Right hindlimb (tissue), 1 donor: ENCODE measurements around the gene PLEKHA6.
A peak's percentile ranks its signal among the peaks of the same experiment; 100 is the strongest.

Experiments used
- DNase-seq: peaks from one replicate; pipeline ENCODE4 v3.0.0-alpha.2; 2018

The PLEKHA6 gene

DNA sequence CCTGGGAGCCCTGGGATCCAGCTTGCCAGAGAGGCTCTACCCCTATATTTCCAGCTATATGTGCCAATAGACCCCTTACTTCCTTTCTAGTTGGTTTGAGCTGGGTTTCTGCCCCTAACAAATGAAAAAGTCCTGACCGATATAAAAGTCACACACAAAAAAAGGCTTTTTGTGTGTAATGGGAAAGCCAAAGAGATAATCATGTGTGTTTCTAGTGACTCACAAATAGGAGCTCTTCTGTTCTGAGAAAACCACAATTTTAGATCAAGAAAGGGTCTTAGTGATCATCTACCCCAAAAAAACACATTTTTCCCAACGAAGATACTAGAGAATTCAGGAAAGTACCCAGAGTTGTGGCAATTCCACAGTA lies 23.0 kb upstream of the PLEKHA6 start:
- DNase-seq: no peak

DNA sequence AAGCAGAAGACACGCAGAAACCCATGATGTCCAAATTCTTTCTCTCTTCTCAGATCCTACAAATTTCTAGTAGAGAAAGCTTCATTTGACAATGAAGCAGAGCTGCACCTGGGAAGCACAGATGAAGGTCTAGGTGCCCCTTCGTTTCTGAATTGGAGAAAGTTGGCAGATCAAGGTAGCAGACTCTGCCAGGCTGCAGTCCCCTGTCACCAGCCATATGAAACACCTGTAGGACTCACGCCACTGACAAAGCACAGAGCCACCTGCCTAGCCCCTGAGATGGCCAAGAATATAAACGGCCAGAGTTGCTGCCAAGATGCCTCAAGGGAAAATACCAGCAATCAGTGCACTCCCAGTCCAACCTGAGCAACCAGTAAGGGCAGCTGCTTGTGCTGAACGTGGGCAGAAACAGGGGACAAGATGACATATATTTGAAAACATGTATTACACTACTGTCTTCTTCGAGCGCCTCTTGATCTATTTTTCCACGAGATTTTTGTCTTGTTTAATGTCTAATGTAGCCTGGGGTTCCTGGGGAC lies 20.6 kb upstream of the PLEKHA6 start:
- no peak for DNase-seq

DNA sequence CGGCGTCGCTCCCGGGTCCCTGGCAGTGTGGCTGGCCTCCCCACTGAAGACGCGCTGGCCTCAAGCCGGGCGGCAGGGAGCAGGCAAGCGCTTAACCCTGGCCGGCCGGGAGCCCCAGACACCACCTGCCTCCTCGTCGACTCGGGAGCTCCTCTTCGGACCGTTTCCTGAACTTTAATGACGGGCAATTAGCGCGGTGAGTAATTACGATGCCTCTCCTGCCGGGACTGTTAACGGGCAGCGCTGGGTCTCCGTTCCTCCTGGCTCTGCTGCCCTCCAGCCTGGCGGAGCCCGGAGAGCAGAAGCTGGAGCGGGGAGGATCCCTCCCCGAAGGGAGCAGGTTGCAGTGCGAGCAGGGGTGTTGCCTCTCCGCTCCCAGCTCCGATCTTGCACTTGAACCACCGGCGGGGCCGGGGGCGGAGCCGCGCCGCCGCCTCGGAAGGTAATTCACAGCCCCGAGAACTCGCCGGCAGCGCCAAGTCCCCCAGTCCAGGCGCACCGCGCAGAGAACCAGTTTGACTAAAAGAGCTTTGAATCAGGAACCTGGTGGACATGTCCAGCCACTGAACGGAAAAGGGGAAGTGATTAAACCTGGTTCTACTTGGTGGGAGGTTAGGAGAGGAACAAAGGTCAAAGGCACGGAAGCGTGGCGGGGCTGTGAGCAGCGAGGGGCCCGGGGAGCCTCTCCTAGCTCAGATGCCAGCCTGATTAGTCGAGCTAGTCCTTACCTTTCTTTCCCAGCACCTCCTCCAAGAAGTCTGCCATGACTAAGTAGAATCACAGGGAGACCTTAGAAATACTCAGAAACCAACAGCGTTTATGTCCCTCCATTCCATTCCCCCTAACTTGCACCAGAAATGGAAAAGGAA lies 18.3 kb upstream of the PLEKHA6 start:
- DNase-seq: no peak

DNA sequence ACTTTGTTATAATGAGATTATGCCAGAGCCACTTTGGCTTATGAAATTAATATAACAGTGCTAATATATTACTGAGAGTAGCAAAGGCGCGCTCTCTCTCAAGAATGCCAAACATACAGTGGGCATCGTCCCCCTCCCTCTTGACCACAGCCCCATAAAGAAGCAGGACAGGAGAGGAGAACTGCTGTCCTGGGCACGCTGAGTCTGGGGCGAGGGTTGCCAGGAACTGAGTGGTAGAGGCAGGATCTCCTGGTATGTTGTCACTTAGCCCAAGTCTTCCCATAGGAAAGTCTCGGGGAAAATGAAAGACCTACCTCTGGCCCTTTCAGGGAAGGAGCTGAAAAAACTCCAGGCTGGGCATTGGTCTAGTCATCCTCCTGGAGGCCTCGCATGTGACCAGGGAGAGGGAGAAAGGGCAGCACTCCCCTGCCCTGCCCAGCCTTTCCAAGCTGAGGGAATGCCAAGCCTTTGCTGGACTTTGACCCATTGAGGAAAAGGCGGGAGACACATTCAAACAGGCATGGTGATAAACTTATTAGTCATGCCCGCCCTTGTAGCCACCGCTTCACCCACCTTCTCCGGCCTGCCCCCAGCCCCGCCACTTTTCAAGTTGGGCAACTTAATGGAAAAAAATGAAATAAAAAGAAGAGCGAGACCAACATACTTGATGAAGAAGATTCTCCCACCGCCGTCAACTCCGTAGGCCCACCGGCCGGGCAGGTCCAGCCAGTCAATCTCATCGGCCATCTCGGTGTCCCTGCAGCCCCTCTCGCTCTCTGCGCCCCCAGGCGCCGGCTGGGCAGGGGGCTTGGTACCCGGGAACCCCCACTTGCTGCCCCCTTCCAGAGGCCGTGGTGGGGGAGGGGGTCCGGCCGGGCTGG lies 17.4 kb upstream of the PLEKHA6 start:
- no peak for DNase-seq

DNA sequence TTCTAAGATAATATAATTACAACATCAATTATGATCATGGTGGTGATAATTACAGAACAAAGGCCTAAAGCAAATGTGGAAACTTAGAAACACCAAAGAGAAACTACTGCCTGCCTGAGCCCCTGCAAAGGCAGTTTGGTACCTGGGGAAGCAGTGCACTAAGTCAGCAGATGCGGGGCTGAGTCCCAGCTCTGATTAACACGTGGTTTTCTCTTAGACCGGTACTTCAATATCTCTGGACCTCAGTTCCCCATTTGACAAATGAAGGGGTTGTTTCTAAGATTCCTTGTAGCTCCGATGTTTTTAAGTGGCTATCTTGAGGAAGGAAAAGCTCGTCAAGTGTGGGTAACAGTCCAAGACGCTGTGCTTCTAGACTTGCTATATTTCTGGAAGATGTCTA lies 16.7 kb upstream of the PLEKHA6 start:
- DNase-seq: no peak

DNA sequence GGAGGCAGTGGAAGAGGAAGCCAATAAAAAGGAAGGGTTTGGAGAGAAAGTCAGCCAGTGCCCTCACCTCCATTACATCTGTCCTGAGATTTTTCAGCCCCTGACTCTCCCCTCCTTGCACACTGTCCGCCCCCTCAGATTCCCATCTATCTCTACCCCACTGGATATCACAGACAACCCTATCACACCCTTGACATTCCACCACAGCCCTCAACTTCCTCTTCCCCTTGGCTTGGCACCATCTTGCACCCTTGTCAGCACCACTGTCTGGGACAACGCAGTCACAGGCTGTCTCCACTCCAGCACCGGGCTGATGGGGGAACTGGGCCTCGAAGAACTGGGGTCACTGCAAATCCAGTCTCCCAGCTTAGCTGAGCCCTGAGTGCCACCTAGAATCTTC lies 14.2 kb upstream of the PLEKHA6 start:
- no peak for DNase-seq

DNA sequence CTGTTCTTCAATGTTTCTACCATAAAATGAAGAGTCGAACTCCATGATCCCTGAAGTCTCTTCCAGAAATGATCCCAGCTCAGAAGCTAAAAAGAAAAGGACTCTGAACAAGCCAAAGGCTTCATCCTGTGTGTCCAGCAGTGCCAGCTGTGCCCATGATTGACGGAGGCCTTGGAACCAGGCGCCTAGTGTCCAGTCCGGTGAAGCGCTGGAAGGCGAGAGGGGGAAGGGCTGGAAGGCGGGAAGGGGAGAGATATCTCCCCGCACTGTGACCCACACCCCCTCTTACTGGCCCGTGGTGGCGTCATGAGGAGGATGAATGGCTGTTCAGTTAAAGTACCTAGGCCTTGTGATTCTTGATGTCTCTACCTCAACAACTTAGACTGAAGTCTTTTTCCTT lies 10.4 kb upstream of the PLEKHA6 start:
- DNase-seq: no peak

DNA sequence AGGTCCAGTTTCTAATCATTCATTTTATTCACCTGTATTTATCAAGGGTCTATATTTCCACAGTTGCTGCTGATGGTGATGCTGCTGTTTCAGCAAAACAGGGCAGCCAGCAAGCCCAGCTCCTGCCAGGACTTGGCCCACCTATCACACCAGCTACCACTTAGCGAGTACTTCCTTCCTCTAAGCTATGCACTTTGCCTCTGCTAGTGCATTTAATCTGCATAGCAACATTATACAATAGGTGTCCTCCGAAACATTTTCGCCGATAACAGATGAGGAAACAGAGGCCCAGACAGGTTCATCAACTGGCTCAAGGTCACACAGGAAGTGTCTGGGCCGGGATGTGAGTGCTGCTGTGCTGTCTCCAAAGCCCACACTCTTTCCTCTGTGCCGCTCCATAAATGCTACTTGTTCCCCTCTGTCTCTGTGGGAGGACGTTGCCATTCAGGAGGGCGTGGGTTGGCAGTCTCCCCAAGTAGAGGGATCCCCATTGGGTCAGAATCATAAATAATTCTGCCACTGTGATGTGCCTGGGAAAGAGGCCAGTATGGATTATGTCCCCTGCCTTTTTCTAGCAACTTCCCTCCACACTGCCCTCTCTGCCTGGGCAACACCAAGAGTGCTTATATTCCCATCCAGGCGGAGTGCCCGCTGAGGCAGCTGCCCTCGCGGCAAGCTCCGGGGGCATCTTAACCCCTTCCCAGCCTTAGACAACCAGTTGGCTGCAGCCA lies 9.4 kb upstream of the PLEKHA6 start:
- no peak for DNase-seq

DNA sequence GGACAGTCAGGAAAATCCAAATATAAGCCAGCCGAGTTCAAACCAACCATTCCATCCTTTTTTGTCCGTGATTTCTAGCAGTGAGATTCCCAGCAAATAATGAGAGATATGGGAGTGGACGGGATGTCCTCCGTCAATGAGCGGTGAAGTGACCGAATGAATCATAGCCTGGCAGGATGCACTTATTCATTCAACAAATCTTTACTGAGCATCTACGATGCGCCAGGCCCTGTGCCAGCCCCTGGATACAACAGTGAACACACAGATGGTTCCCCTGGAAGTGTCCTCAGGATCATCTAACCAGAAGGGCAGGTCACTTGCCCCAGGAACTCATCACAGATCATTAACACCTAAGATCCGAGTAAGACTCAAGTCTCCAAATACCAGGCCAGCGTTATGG lies 8.2 kb upstream of the PLEKHA6 start:
- DNase-seq: no peak

DNA sequence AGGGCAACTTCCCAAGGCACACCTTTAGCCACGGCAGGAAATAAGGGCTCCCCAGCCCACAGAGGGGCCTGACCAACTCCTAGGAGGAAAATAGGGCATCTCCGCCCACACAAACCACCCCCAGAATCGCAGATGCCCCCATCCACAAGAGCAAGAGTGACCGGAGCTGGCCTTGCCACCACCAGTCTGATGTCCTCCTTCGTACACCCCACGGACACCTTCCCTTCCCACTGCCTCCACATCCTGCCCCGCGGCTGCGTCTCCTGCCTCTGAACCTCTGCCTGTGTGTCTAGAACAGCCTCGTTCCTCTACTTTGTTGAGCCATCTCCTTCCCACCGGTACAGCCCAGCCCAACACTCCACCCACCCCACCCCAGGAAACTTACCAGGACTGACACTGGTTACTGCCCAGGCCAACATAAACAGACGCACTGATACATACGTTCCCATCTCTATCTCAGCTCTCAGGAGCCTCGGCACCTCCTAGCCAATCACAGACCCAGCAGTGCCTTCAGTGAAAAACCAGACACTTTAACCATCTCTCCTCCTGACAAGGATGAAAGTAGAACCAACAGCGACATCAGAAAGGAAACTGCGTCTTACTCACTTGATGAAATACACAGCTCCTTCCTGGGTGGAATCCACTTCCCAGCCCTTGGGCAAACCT lies 7.6 kb upstream of the PLEKHA6 start:
- no peak for DNase-seq

DNA sequence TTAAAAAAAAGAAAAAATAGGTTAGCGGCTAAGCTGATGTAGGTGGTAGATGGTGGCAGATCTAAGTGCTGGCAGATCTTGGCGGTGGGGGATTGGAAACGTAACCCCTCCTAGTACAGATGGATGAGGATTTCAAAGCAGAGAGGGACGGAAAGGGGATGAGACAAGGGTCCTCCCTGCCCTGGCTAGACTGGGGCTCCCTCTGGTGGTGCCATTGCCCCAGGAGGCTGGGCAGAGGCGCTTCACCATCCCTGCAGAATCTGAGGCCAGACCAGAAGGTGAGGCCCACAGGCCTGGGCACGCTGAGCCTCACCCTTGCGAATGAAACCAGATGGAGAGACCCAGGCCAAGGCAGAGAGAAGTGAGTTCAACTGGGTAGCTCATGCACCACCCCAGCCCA lies 7.0 kb upstream of the PLEKHA6 start:
- no peak for DNase-seq

DNA sequence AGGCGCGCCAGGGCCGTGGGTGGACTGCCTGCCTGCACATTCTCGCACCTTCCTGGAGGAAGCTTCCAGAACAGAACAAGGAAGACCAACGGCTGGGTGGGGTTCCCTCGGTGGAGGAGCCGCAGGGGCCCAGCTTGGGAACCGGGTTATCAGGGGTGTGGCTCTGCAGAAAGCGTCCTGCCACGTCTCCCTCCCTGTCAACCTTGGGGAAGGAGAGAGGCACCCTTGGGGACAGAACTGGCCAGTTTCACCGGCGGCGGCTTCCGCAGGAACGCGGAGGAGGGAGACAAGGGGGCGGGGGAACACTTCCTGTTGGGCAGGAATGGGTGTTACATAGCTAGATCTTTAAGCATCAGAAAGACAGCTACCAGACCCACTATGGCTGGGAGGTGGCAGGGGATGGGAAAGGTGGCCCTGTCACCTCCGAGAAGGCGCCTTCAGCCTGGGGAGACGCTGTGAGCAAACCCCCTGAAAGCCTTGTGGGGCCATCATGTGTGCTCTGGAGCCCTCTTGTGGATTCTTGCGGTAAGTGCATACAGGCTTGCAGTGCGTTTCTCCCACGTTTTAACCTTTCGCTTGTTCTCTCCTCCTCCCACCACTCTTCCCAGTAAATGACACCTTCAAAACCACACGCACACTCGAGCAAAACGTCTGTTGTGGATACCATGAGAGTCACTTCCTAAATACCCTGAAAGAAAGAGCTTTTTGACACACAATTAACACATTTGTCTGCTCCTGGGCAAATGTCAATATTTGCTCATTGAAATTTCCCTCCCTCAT lies 3.8 kb upstream of the PLEKHA6 start:
- DNase-seq: peak; percentile 84

DNA sequence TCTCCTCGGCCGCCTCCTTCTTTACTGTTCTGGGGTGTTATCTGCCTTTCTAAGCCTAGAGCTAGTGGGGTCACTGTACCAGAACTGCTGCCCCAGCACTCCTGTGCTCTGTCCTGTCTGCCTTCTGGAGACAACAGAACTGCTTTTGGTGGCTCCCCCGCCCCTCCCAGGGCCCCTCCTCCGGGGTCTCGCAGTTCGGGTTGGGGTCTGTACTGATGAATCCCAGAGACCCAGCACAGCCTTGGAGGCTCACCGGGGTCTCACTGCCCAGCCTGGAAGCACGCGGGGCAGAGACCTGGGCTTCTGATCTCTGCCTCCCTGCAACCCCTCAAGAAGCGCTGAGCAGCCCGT lies 3.2 kb upstream of the PLEKHA6 start:
- DNase-seq: no peak

DNA sequence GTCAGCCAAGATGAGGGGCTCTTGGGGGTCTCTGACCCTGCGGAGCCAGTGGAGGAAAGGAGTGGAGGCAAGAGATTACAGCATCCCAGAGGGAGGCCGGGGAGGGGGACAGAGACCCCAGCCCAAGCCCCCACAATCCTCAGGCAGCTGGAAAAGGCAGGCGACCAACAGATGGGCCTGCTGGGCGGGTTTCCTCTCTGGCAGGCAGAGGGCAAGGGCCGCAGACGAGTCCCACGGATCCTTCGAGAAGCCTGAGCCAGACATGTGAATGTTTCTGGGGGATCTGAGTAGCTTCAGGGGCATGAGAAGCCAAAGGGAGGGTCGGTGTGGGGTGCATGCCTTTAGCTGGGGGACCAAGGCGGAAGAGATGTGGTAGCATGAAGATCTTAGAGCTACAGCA lies 2.1 kb upstream of the PLEKHA6 start:
- DNase-seq: no peak

DNA sequence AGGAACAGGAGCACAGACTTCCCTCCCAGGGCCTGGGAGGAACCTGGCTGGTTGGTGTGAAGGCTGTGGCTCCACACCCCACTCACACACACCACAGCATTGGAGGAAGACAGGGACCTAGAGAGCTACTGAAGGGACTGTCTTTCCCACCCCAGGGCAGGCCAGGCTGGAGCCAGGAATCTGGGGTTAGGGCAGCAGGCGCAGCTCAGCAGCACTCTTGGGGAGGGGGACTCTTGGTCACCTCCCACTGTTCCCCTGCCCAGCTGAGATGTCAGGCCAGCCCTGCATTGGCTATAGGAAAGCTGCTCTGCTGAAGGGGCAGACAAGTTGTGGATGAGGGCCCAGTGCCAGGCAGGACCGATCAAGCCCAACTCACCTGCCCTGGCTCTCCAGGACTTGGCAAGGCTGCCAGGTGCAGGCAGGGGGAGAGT lies 1.6 kb upstream of the PLEKHA6 start:
- DNase-seq: no peak

DNA sequence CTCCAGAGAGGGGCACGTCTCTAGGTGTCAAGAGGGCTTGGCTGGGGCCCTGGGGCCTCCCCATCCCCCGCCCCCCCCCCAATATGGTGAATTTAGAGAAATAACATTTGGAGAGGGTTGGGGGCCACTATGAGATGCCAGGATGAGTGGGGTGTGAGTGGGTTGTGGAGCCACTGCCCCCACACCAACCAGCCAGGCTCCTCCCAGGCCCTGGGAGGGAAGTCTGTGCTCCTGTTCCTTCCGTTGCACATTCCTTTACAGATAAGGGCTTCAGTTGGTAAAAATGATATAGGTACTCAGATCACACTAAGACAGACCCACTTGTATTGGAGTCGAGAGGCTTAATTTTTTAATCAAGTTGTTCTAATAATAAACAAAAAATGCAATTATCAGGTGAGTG lies 585 bp upstream of the PLEKHA6 start:
- DNase-seq: no peak

DNA sequence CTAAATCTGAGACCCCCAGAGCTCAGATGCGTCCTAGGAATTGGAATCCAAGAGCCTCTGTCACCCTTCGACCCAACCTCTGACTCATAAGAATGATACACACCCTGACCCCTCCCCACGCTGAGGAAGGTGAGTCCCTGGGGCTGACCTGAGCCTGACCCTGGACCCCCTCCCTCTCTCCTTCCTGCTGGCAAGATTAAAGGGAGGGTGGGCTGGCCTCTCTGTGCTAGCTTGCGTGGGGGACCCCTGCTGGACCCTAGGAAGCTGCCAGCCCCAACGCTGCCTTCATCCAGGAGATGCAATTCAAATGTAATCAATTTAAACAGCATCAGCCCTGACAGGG lies 627 bp downstream of the PLEKHA6 start:
- no peak for DNase-seq

DNA sequence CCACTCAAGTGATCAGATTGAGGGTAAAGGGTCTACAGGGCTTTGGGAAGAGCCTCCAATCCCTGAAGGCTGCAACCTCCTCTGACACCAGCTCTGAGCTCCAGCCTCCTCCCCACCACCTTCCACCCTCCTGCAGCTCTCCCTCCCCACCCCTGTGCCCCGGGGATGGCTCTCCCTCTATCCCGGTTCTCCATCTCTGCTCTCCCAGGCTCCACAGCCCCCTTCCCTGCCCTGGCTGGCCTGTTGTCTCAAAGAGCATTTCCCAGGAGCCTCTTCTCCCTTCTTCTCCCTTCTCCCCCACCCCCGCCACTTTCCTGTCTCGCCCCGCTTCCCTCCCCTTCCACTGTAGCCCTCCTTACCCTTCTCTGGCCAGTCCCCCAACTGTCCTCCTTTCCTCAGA lies 1.1 kb downstream of the PLEKHA6 start:
- no peak for DNase-seq

DNA sequence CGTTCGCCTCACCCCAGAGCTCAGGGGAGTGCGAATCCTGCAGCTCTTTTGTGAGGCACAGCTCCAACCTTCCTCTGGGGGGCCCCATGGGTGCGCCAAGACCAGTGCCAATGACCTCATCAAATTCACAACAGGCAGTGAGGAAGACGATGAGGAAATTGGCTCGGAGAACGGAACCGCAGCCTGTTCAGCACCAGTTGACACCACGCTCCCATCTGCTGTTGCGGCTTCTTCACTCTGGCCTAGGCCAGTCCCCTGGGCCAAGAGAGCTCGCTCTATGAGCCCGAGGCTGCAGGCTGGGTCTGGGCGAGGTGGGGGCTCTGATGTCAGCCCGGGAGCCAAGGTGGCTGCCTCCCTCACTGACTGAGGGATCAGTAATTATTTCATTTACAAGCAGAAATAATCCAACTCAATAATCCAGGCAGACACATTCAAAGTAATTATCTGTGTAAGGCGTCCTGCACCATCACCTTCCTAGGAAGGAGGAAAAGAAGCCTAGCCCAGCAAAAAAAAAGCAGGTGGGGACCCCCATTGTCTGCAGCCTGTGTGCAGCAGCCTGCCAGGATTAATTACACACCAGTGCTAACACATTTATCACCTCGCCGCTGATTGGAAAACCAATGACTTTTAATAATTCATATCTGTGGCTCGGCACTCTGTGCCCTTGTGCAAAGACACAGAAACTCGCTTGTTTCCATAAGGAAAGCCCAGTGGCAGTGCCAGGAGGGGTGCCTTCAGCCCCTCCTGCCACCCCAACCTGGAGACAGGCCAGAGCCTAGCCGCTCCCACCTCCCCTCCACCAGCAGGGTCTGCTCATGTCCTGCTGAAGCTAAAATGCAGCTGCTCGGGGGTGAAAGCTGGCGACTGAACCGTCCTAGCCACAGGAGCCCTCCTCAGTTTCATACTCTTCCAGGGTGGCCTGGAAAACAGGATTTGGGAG lies 1.9 kb downstream of the PLEKHA6 start:
- no peak for DNase-seq

DNA sequence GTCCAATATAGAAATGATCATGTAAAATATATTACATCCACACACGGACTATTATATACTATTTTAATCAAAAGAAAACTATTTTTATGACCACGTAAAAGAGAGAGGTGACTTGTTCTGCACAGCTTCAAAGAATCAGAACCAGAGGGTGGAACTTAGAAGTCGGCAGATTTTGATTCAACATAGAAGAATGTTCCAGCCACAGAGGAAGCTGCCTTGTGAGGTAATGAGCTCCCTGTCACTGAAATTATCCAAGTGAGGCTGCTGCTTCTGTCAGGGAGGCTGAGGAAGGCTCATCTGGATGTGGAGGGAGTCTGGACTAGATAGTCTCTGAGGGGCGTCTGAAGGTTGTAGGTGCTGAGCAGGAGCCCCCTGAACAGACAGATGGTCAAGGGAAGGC lies 2.7 kb downstream of the PLEKHA6 start:
- no peak for DNase-seq

DNA sequence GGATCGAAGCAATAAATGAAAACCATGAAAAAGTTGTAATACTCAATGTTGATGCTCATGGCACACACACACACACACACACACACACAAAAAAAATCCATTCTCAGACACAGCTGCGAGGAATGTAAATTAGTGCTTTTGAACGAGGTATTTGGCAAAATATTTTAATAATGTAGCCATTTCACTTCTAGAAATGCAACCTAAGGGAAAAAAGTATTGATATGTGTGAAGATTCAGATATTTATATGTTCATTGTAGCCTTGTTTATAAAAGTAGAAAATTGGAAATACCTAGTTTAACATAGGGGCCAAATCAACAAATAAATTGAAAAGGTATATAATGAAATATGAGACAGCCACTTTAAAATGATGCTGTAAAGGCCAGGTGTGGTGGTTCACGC lies 3.8 kb downstream of the PLEKHA6 start:
- no peak for DNase-seq
